Endothelial cell of umbilical vein (primary cell): ENCODE data around the gene GPR34. TPM values are rescaled to one million over a fixed set of nuclear protein-coding genes. Genes with fewer than 3 reads are reported as not detected.

Source experiments
- BruUV-seq: library from RNA; stranded (reverse); fragments of 400-500 nt; replicated peaks from 2 replicates; lab custom pipeline; 2021; lab: Mats Ljungman, UMichigan
- CTCF ChIA-PET: fragments of 300-600, 350-600 bp; sonication (Branson Sonifier 250); formaldehyde crosslinking; loops from one replicate; lab custom pipeline; 2021; ENCODE audit warnings: antibody characterized with exemption, inconsistent platforms; lab: Charles Lee
- POLR2A ChIA-PET: fragments of 300-600, 350-600 bp; sonication (Branson Sonifier 250); formaldehyde crosslinking; loops from one replicate; lab custom pipeline; 2021; ENCODE audit warnings: antibody characterized with exemption, inconsistent platforms; lab: Charles Lee
- DNase-seq: peaks from one replicate; pipeline ENCODE4 v3.0.0-alpha.2; 2011; ENCODE audit warnings: low read depth, low spot score
- FAIRE-seq: peaks from 2 replicates; lab custom pipeline; 2011; peaks lifted over from hg19 to GRCh38; lab: Jason Lieb, UNC
- H2AFZ ChIP-seq: 2 replicates; pipeline ENCODE4 v1.6.0; 2012; ENCODE audit warnings: low read depth, low read length, control low read depth, inconsistent platforms
- H3K27ac ChIP-seq: 2 replicates; pipeline ENCODE4 v1.5.1; 2011; ENCODE audit warnings: low read depth, mild to moderate bottlenecking, control low read depth, low read length, moderate library complexity; ENCODE audit not compliant: insufficient read depth
- H3K27me3 ChIP-seq, 2 experiments: 2 replicates each; pipeline versions ENCODE4 v1.6.0 to v1.6.1; 2011; ENCODE audit warnings: low read length in 2 of 2, mixed read lengths in 1 of 2; ENCODE audit not compliant: control insufficient read depth in 2 of 2, insufficient read depth in 2 of 2
- H3K36me3 ChIP-seq, 2 experiments: 2 replicates in 1 of 2; 3 replicates in 1 of 2; pipeline ENCODE4 v1.5.1; 2011; ENCODE audit warnings: low read length in 2 of 2, mild to moderate bottlenecking in 1 of 2, moderate library complexity in 1 of 2; ENCODE audit not compliant: control insufficient read depth in 2 of 2, insufficient read depth in 2 of 2; ENCODE audit errors: extremely low read depth in 1 of 2
- H3K4me1 ChIP-seq: 3 replicates; pipeline ENCODE4 v1.5.1; 2011; ENCODE audit warnings: mild to moderate bottlenecking, low read length; ENCODE audit not compliant: control insufficient read depth, insufficient read depth; ENCODE audit errors: extremely low read depth
- H3K4me2 ChIP-seq: 2 replicates; pipeline ENCODE4 v1.6.1; 2011; ENCODE audit warnings: low read length, control low read depth, mixed read lengths; ENCODE audit not compliant: insufficient read depth
- H3K4me3 ChIP-seq, 3 experiments: fragments of 200-600 bp in 1 of 3; sonication (generic), shearing (Covaris generic) in 1 of 3; replicated peaks in 1 of 3; 2 replicates each; pipeline ENCODE4 v1.5.1; 2011 to 2016; ENCODE audit warnings: control low read depth in 3 of 3, low read length in 3 of 3, mild to moderate bottlenecking in 2 of 3, inconsistent platforms in 1 of 3, low read depth in 1 of 3, moderate library complexity in 1 of 3; ENCODE audit not compliant: insufficient read depth in 1 of 3
- H3K79me2 ChIP-seq: 2 replicates; pipeline ENCODE4 v1.6.0; 2012; ENCODE audit warnings: low read length, inconsistent platforms; ENCODE audit not compliant: control insufficient read depth, insufficient read depth
- H3K9ac ChIP-seq: replicated peaks from 2 replicates; pipeline ENCODE3; 2011; ENCODE audit warnings: low read length, control low read depth; ENCODE audit not compliant: insufficient read depth; ENCODE audit errors: extremely low read depth
- H3K9me1 ChIP-seq: replicated peaks from 3 replicates; pipeline ENCODE4 v1.6.0; 2011; ENCODE audit warnings: mild to moderate bottlenecking, low read length; ENCODE audit not compliant: control insufficient read depth, insufficient read depth; ENCODE audit errors: extremely low read depth
- H3K9me3 ChIP-seq: replicated peaks from 2 replicates; pipeline ENCODE4 v1.5.1; 2012; ENCODE audit warnings: low read length, inconsistent platforms; ENCODE audit not compliant: control insufficient read depth, insufficient read depth
- H4K20me1 ChIP-seq: replicated peaks from 2 replicates; pipeline ENCODE3; 2011; ENCODE audit warnings: mild to moderate bottlenecking, low read length; ENCODE audit not compliant: control insufficient read depth, insufficient read depth; ENCODE audit errors: extremely low read depth
- EZH2 ChIP-seq: IDR thresholded peaks from 2 replicates; pipeline ENCODE4 v1.6.1; 2012; ENCODE audit warnings: borderline replicate concordance, low read depth, mild to moderate bottlenecking, moderate library complexity, low read length, inconsistent platforms; ENCODE audit not compliant: severe bottlenecking
- FOS ChIP-seq: IDR thresholded peaks from 2 replicates; pipeline ENCODE4 v1.6.1; 2011; ENCODE audit warnings: mild to moderate bottlenecking, low read length, moderate library complexity, borderline replicate concordance; ENCODE audit not compliant: insufficient read depth
- GATA2 ChIP-seq: IDR thresholded peaks from 2 replicates; pipeline ENCODE4 v1.7.0; 2011; ENCODE audit warnings: low read depth, mild to moderate bottlenecking, moderate library complexity, mixed read lengths, low read length; ENCODE audit not compliant: insufficient read length, insufficient read depth
- JUN ChIP-seq: IDR thresholded peaks from 2 replicates; pipeline ENCODE4 v1.6.1; 2011; ENCODE audit warnings: borderline replicate concordance, low read depth; ENCODE audit not compliant: insufficient read length, insufficient read depth
- POLR2A ChIP-seq: IDR thresholded peaks from 2 replicates; pipeline ENCODE4 v1.6.1; 2012; ENCODE audit warnings: low read depth, mild to moderate bottlenecking, control low read depth, low read length
- POLR2AphosphoS5 ChIP-seq: IDR thresholded peaks from 2 replicates; pipeline ENCODE4 v1.6.1; 2012; ENCODE audit warnings: low read depth, mild to moderate bottlenecking, control low read depth, low read length, moderate library complexity; ENCODE audit not compliant: insufficient read depth
- dilution Hi-C: fragments of 300-500 bp; cut with MboI; formaldehyde crosslinking; loops from one replicate; pipeline ENCODE4 v1.15.0; 2019; ENCODE audit warnings: low sequenced_read_pairs; ENCODE audit not compliant: extremely low pct_ligation_motif_present
- intact Hi-C: fragments of 100-400 bp; cut with micrococcal nuclease; formaldehyde crosslinking; loops from one replicate; pipeline ENCODE4 v1.10.0; 2022
- polyA plus RNA-seq, 4 experiments: library from polyadenylated mRNA; depleted of rRNA in 3 of 4; stranded (reverse) in 3 of 4; unstranded in 1 of 4; fragments of >200 nt; gene quantifications; 2 replicates each; pipeline versions ENCODE4 v1.2.1 to v1.2.3, GENCODE V29; 2011 to 2012; ENCODE audit warnings: missing spikeins in 1 of 4
- total RNA-seq: library from RNA; stranded (reverse); gene quantifications from 2 replicates; pipeline ENCODE4 v1.2.3, GENCODE V29; 2021
- TF ChIP-seq, protein P1 (sequence below), 2 donors: IDR thresholded peaks; 1 replicate in 1 of 2; 2 replicates in 1 of 2; pipeline ENCODE4 v1.5.1; 2011; ENCODE audit warnings: low read length in 2 of 2, mild to moderate bottlenecking in 2 of 2, moderate library complexity in 2 of 2, control low read depth in 1 of 2, inconsistent platforms in 1 of 2, low read depth in 1 of 2; ENCODE audit not compliant: insufficient read depth in 1 of 2; ENCODE audit errors: extremely low read depth in 1 of 2
- TF ChIP-seq, protein P2 (sequence below): IDR thresholded peaks from 2 replicates; pipeline ENCODE4 v1.6.1; 2011; ENCODE audit not compliant: insufficient read depth, insufficient read length

GPR34 gene
- total and polyA plus RNA-seq, 2 donors (not counting 3 experiments of a cell fraction or from before 2014, with no cell fraction given): not detected

- Histone ChIP-seq H3K4me2 (no peak within 1 kb of the TSS), H3K27me3 (no peaks in the 10 kb centered on the region), H3K9ac (no peak within 1 kb of the TSS), H4K20me1 (no peaks in the 10 kb centered on the region), H2AFZ (no peak within 1 kb of the TSS), H3K4me3 (no peak within 1 kb of the TSS), H3K79me2 (no peaks in the 10 kb centered on the region), H3K36me3 (no peaks in the 10 kb centered on the region), H3K27ac (no peak within 1 kb of the TSS), H3K4me1 (no peaks in the 10 kb centered on the region), H3K9me1 (no peaks in the 10 kb centered on the region), H3K9me3 (no peaks in the 10 kb centered on the region)
- dilution Hi-C loops (no loop called here), intact Hi-C loops (no loop called here)
- DNase-seq (no peak), FAIRE-seq (no peak)
- ChIA-PET CTCF (no interaction called here), POLR2A (no interaction called here)
- no TSS peak for BruUV-seq
- TF ChIP-seq, protein P1, sequence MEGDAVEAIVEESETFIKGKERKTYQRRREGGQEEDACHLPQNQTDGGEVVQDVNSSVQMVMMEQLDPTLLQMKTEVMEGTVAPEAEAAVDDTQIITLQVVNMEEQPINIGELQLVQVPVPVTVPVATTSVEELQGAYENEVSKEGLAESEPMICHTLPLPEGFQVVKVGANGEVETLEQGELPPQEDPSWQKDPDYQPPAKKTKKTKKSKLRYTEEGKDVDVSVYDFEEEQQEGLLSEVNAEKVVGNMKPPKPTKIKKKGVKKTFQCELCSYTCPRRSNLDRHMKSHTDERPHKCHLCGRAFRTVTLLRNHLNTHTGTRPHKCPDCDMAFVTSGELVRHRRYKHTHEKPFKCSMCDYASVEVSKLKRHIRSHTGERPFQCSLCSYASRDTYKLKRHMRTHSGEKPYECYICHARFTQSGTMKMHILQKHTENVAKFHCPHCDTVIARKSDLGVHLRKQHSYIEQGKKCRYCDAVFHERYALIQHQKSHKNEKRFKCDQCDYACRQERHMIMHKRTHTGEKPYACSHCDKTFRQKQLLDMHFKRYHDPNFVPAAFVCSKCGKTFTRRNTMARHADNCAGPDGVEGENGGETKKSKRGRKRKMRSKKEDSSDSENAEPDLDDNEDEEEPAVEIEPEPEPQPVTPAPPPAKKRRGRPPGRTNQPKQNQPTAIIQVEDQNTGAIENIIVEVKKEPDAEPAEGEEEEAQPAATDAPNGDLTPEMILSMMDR (IDR thresholded peaks at IDR 0.05; ENCODE audit: extremely low read depth in 1 of 2, insufficient read depth in 1 of 2, low read depth in 1 of 2, low read length in 2 of 2): no peak
- TF ChIP-seq, protein P2, sequence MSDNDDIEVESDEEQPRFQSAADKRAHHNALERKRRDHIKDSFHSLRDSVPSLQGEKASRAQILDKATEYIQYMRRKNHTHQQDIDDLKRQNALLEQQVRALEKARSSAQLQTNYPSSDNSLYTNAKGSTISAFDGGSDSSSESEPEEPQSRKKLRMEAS: no peak
- TF ChIP-seq GATA2: no peak
- no peak for TF ChIP-seq POLR2A
- TF ChIP-seq POLR2AphosphoS5: no peak
- TF ChIP-seq JUN: no peak
- no peak for TF ChIP-seq FOS
- TF ChIP-seq EZH2: no peak
Measured at GRCh38 chrX:41723826-41724225, 35.1 kb downstream of the GPR34 start, which contains the start of gene GPR82. GPR82 (plus strand) TSS chrX:41724181; CDS start chrX:41727027, 2,846 bp downstream.
